ENCODE results near the gene DFFB.

The DFFB gene

DNA sequence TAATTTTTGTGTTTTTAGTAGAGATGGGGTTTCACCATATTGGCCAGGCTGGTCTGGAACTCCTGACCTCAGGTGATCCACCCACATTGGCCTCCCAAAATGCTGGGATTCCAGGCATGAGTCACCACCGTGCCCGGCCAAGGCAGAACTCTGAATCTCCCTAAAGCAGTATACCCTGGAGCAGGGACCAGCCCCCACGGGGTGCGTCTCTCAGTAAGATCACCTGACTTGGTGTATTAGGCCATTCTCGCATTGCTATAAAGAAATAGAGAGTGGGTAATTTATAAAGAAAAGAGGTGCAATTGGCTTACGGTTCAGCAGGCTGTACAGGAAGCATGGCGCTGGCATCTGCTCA lies 14.2 kb downstream of the DFFB start:
- Histone ChIP-seq H3K27me3 (ENCODE audit: control insufficient read depth in 1 of 2, insufficient read depth in 2 of 2, low read length in 2 of 2) (no peaks in the 10 kb centered on the region), H3K4me1 (ENCODE audit: control insufficient read depth, insufficient read depth, low read length) (no peaks in the 10 kb centered on the region), H3K4me3 (ENCODE audit: low read length in 2 of 2) (no peak overlapping the region), H3K9me3 (ENCODE audit: control insufficient read depth in 2 of 2, low read length in 2 of 2) (no peaks in the 10 kb centered on the region), H3K36me3 (ENCODE audit: control insufficient read depth in 2 of 2, insufficient read depth in 2 of 2, low read length in 2 of 2) (peaks cover 28 to 60% of the 10 kb centered on the region in 2 donors), H3K27ac (ENCODE audit: low read length) (no peak overlapping the region), H3K9ac (ENCODE audit: low read length in 2 of 2) (no peak overlapping the region)

DNA sequence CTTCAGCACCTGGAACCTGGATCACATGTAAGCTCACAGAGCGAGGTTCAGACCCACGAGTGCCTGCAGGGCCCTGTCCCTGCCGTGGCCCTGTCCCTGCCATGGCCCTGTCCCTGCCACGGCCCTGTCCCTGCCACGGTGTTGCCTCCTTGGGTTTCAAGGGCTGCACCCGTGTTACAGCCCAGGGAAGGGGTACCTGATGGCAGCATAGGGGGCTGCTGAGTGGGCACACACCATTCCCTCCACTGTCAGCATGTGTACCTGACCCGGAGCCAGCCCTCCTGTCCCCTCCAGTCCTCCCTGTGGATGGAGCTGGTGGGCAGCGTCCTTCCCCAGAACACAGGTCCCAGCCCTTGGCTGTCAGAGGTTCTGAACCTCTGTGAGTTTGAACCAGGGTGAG lies 15.3 kb downstream of the DFFB start:
- H3K4me3 ChIP-seq (ENCODE audit: low read length in 2 of 2) = no peak overlapping the region
- peaks cover 24 to 59% of the 10 kb centered on the region in 2 donors for H3K36me3 ChIP-seq (ENCODE audit: control insufficient read depth in 2 of 2, insufficient read depth in 2 of 2, low read length in 2 of 2)
- no peaks in the 10 kb centered on the region for H3K4me1 ChIP-seq (ENCODE audit: control insufficient read depth, insufficient read depth, low read length)
- H3K9me3 ChIP-seq (ENCODE audit: control insufficient read depth in 2 of 2, low read length in 2 of 2) = no peaks in the 10 kb centered on the region
- H3K27me3 ChIP-seq (ENCODE audit: control insufficient read depth in 1 of 2, insufficient read depth in 2 of 2, low read length in 2 of 2) = no peaks in the 10 kb centered on the region
- no peak overlapping the region for H3K9ac ChIP-seq (ENCODE audit: low read length in 2 of 2)
- H3K27ac ChIP-seq (ENCODE audit: low read length) = no peak overlapping the region

GRCh38 chr1:3874736-3875135 lies 17.5 kb downstream of the DFFB start:
- Histone ChIP-seq H3K4me1 (ENCODE audit: control insufficient read depth, insufficient read depth, low read length) (no peaks in the 10 kb centered on the region), H3K27me3 (ENCODE audit: control insufficient read depth in 1 of 2, insufficient read depth in 2 of 2, low read length in 2 of 2) (no peaks in the 10 kb centered on the region), H3K9ac (ENCODE audit: low read length in 2 of 2) (no peak overlapping the region), H3K4me3 (ENCODE audit: low read length in 2 of 2) (no peak overlapping the region), H3K36me3 (ENCODE audit: control insufficient read depth in 2 of 2, insufficient read depth in 2 of 2, low read length in 2 of 2) (peaks cover 30 to 64% of the 10 kb centered on the region in 2 donors), H3K27ac (ENCODE audit: low read length) (no peak overlapping the region), H3K9me3 (ENCODE audit: control insufficient read depth in 2 of 2, low read length in 2 of 2) (peaks cover 0 to 6% of the 10 kb centered on the region in 2 donors)

- H3K9me3 ChIP-seq (ENCODE audit: control insufficient read depth in 2 of 2, low read length in 2 of 2) = peaks cover 0 to 6% of the 10 kb centered on the region in 2 donors
- no peaks in the 10 kb centered on the region for H3K27me3 ChIP-seq (ENCODE audit: control insufficient read depth in 1 of 2, insufficient read depth in 2 of 2, low read length in 2 of 2)
- no peak overlapping the region for H3K27ac ChIP-seq (ENCODE audit: low read length)
- no peaks in the 10 kb centered on the region for H3K4me1 ChIP-seq (ENCODE audit: control insufficient read depth, insufficient read depth, low read length)
- no peak overlapping the region for H3K9ac ChIP-seq (ENCODE audit: low read length in 2 of 2)
- H3K4me3 ChIP-seq (ENCODE audit: low read length in 2 of 2) = no peak overlapping the region
- H3K36me3 ChIP-seq (ENCODE audit: control insufficient read depth in 2 of 2, insufficient read depth in 2 of 2, low read length in 2 of 2) = peaks cover 35 to 56% of the 10 kb centered on the region in 2 donors
These were observed 19.4 kb downstream of the DFFB start for GRCh38 chr1:3876716-3877115.

GRCh38 chr1:3879099-3879498 lies 21.8 kb downstream of the DFFB start:
- Histone ChIP-seq H3K9me3 (ENCODE audit: control insufficient read depth in 2 of 2, low read length in 2 of 2) (peaks cover 0 to 6% of the 10 kb centered on the region in 2 donors), H3K27ac (ENCODE audit: low read length) (no peak overlapping the region), H3K36me3 (ENCODE audit: control insufficient read depth in 2 of 2, insufficient read depth in 2 of 2, low read length in 2 of 2) (peaks cover 27 to 51% of the 10 kb centered on the region in 2 donors), H3K4me3 (ENCODE audit: low read length in 2 of 2) (no peak overlapping the region), H3K27me3 (ENCODE audit: control insufficient read depth in 1 of 2, insufficient read depth in 2 of 2, low read length in 2 of 2) (no peaks in the 10 kb centered on the region), H3K9ac (ENCODE audit: low read length in 2 of 2) (no peak overlapping the region), H3K4me1 (ENCODE audit: control insufficient read depth, insufficient read depth, low read length) (no peaks in the 10 kb centered on the region)

GRCh38 chr1:3879787-3880428 lies 22.6 kb downstream of the DFFB start:
- H3K27me3 ChIP-seq (ENCODE audit: control insufficient read depth in 1 of 2, insufficient read depth in 2 of 2, low read length in 2 of 2) = no peaks in the 10 kb centered on the region
- H3K9me3 ChIP-seq (ENCODE audit: control insufficient read depth in 2 of 2, low read length in 2 of 2) = peaks cover 0 to 6% of the 10 kb centered on the region in 2 donors
- H3K4me3 ChIP-seq (ENCODE audit: low read length in 2 of 2) = no peak overlapping the region
- H3K36me3 ChIP-seq (ENCODE audit: control insufficient read depth in 2 of 2, insufficient read depth in 2 of 2, low read length in 2 of 2) = peaks cover 24 to 52% of the 10 kb centered on the region in 2 donors
- no peaks in the 10 kb centered on the region for H3K4me1 ChIP-seq (ENCODE audit: control insufficient read depth, insufficient read depth, low read length)
- no peak overlapping the region for H3K9ac ChIP-seq (ENCODE audit: low read length in 2 of 2)
- no peak overlapping the region for H3K27ac ChIP-seq (ENCODE audit: low read length)

- Histone ChIP-seq H3K9ac (ENCODE audit: low read length in 2 of 2) (no peak overlapping the region), H3K4me1 (ENCODE audit: control insufficient read depth, insufficient read depth, low read length) (no peaks in the 10 kb centered on the region), H3K27me3 (ENCODE audit: control insufficient read depth in 1 of 2, insufficient read depth in 2 of 2, low read length in 2 of 2) (no peaks in the 10 kb centered on the region), H3K4me3 (ENCODE audit: low read length in 2 of 2) (no peak overlapping the region), H3K36me3 (ENCODE audit: control insufficient read depth in 2 of 2, insufficient read depth in 2 of 2, low read length in 2 of 2) (peaks cover 24 to 50% of the 10 kb centered on the region in 2 donors), H3K27ac (ENCODE audit: low read length) (no peak overlapping the region), H3K9me3 (ENCODE audit: control insufficient read depth in 2 of 2, low read length in 2 of 2) (peaks cover 0 to 6% of the 10 kb centered on the region in 2 donors)
These were observed 23.3 kb downstream of the DFFB start for GRCh38 chr1:3880429-3881192.

DNA sequence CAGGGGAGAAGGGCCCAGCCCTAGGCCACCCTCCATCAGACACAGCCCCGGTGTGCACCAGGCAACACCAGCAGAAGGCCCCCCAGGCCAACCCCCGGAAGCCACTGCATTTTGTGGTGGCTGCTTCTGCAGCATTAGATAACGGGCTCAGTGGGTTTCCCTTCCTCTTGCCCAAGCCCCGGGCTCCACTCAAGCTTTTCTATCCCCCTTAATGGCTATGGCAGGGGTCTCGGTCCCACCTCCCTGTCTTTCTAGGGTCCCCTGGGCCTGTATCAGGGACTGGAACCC lies 23.9 kb downstream of the DFFB start:
- H3K36me3 ChIP-seq (ENCODE audit: control insufficient read depth in 2 of 2, insufficient read depth in 2 of 2, low read length in 2 of 2) = peaks cover 23 to 50% of the 10 kb centered on the region in 2 donors
- H3K9me3 ChIP-seq (ENCODE audit: control insufficient read depth in 2 of 2, low read length in 2 of 2) = peaks cover 0 to 6% of the 10 kb centered on the region in 2 donors
- no peaks in the 10 kb centered on the region for H3K4me1 ChIP-seq (ENCODE audit: control insufficient read depth, insufficient read depth, low read length)
- no peak overlapping the region for H3K27ac ChIP-seq (ENCODE audit: low read length)
- H3K27me3 ChIP-seq (ENCODE audit: control insufficient read depth in 1 of 2, insufficient read depth in 2 of 2, low read length in 2 of 2) = no peaks in the 10 kb centered on the region
- H3K4me3 ChIP-seq (ENCODE audit: low read length in 2 of 2) = no peak overlapping the region
- no peak overlapping the region for H3K9ac ChIP-seq (ENCODE audit: low read length in 2 of 2)

GRCh38 chr1:3883194-3883925 lies 26.1 kb downstream of the DFFB start:
- H3K9me3 ChIP-seq (ENCODE audit: control insufficient read depth in 2 of 2, low read length in 2 of 2) = peaks cover 0 to 6% of the 10 kb centered on the region in 2 donors
- no peak overlapping the region for H3K4me3 ChIP-seq (ENCODE audit: low read length in 2 of 2)
- H3K9ac ChIP-seq (ENCODE audit: low read length in 2 of 2) = no peak overlapping the region
- H3K27me3 ChIP-seq (ENCODE audit: control insufficient read depth in 1 of 2, insufficient read depth in 2 of 2, low read length in 2 of 2) = no peaks in the 10 kb centered on the region
- no peaks in the 10 kb centered on the region for H3K4me1 ChIP-seq (ENCODE audit: control insufficient read depth, insufficient read depth, low read length)
- no peak overlapping the region for H3K27ac ChIP-seq (ENCODE audit: low read length)
- H3K36me3 ChIP-seq (ENCODE audit: control insufficient read depth in 2 of 2, insufficient read depth in 2 of 2, low read length in 2 of 2) = peaks cover 32 to 54% of the 10 kb centered on the region in 2 donors

DNA sequence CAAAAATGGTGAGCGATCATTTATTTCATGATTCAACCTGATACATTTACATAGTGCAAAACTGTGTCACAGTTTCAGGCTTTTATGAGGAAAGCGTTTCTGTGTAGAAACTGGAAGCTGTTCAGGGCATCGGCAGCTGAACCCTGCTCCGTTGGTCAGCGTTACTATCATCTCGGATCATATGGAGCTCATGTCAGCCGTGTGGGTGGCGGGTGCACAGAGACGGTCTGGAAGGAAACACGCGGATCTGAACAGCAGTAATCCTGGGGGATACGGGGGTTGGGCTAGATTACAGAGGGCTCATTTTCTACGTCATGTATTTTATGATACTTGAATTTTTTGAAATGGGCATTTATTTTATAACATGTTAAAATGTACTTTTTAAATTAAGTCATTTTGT lies 27.7 kb downstream of the DFFB start:
- no peak overlapping the region for H3K9ac ChIP-seq (ENCODE audit: low read length in 2 of 2)

More for the DNA sequence above, 27.7 kb downstream of the DFFB start:
- H3K36me3 ChIP-seq (ENCODE audit: control insufficient read depth in 2 of 2, insufficient read depth in 2 of 2, low read length in 2 of 2) = peaks cover 21 to 49% of the 10 kb centered on the region in 2 donors
- no peaks in the 10 kb centered on the region for H3K4me1 ChIP-seq (ENCODE audit: control insufficient read depth, insufficient read depth, low read length)
- H3K27ac ChIP-seq (ENCODE audit: low read length) = no peak overlapping the region
- H3K9me3 ChIP-seq (ENCODE audit: control insufficient read depth in 2 of 2, low read length in 2 of 2) = no peaks in the 10 kb centered on the region
- no peak overlapping the region for H3K4me3 ChIP-seq (ENCODE audit: low read length in 2 of 2)
- H3K27me3 ChIP-seq (ENCODE audit: control insufficient read depth in 1 of 2, insufficient read depth in 2 of 2, low read length in 2 of 2) = no peaks in the 10 kb centered on the region
